ENCODE measurements around the gene PDE3B.
"Not testable (repeated sequence)": the region's sequence is repeated elsewhere in the genome, so short reads cannot be mapped to it uniquely, and the experiment has no call there.

The PDE3B gene

GRCh38 chr11:14722496-14722895, 78.9 kb downstream of the PDE3B start:
- DNase-seq (ENCODE audit: insufficient read length, low spot score) (no peak), FAIRE-seq (no peak)
- TF ChIP-seq POLR2AphosphoS5 (IDR thresholded peaks at IDR 0.05; ENCODE audit: low read depth, low read length) (no peak), TAF1 (IDR thresholded peaks at IDR 0.05; ENCODE audit: low read depth, low read length) (no peak), POLR2A (IDR thresholded peaks at IDR 0.05; ENCODE audit: low read depth, low read length) (no peak), SPI1 (IDR thresholded peaks at IDR 0.05; ENCODE audit: low read depth, low read length) (no peak), POU2F2 (IDR thresholded peaks at IDR 0.05; ENCODE audit: low read depth, low read length) (no peak), PAX5 (IDR thresholded peaks at IDR 0.05; ENCODE audit: insufficient read depth, low read length, severe bottlenecking) (no peak)

GRCh38 chr11:14725150-14725549, 81.5 kb downstream of the PDE3B start:
- FAIRE-seq (no peak), DNase-seq (ENCODE audit: insufficient read length, low spot score) (no peak)
- TF ChIP-seq POLR2A (IDR thresholded peaks at IDR 0.05; ENCODE audit: low read depth, low read length) (no peak), SPI1 (IDR thresholded peaks at IDR 0.05; ENCODE audit: low read depth, low read length) (no peak), TAF1 (IDR thresholded peaks at IDR 0.05; ENCODE audit: low read depth, low read length) (no peak), POU2F2 (IDR thresholded peaks at IDR 0.05; ENCODE audit: low read depth, low read length) (no peak), PAX5 (IDR thresholded peaks at IDR 0.05; ENCODE audit: insufficient read depth, low read length, severe bottlenecking) (no peak), POLR2AphosphoS5 (IDR thresholded peaks at IDR 0.05; ENCODE audit: low read depth, low read length) (no peak)

GRCh38 chr11:14727215-14727614, 83.6 kb downstream of the PDE3B start:
- DNase-seq (ENCODE audit: insufficient read length, low spot score) (no peak), FAIRE-seq (no peak)
- TF ChIP-seq POU2F2 (IDR thresholded peaks at IDR 0.05; ENCODE audit: low read depth, low read length): no peak
- no peak for TF ChIP-seq POLR2A (IDR thresholded peaks at IDR 0.05; ENCODE audit: low read depth, low read length)
- no peak for TF ChIP-seq TAF1 (IDR thresholded peaks at IDR 0.05; ENCODE audit: low read depth, low read length)
- no peak for TF ChIP-seq POLR2AphosphoS5 (IDR thresholded peaks at IDR 0.05; ENCODE audit: low read depth, low read length)
- TF ChIP-seq PAX5 (IDR thresholded peaks at IDR 0.05; ENCODE audit: insufficient read depth, low read length, severe bottlenecking): no peak
- no peak for TF ChIP-seq SPI1 (IDR thresholded peaks at IDR 0.05; ENCODE audit: low read depth, low read length)

- no peak for FAIRE-seq
- DNase-seq (ENCODE audit: insufficient read length, low spot score): no peak
- TF ChIP-seq SPI1 (IDR thresholded peaks at IDR 0.05; ENCODE audit: low read depth, low read length) (no peak), POLR2A (IDR thresholded peaks at IDR 0.05; ENCODE audit: low read depth, low read length) (no peak), POLR2AphosphoS5 (IDR thresholded peaks at IDR 0.05; ENCODE audit: low read depth, low read length) (no peak), PAX5 (IDR thresholded peaks at IDR 0.05; ENCODE audit: insufficient read depth, low read length, severe bottlenecking) (no peak), POU2F2 (IDR thresholded peaks at IDR 0.05; ENCODE audit: low read depth, low read length) (no peak), TAF1 (IDR thresholded peaks at IDR 0.05; ENCODE audit: low read depth, low read length) (no peak)
Measured at GRCh38 chr11:14727746-14728145, 84.1 kb downstream of the PDE3B start.

GRCh38 chr11:14740539-14740938, 96.9 kb downstream of the PDE3B start:
- FAIRE-seq; DNase-seq (ENCODE audit: insufficient read length, low spot score): not testable (repeated sequence)

GRCh38 chr11:14741195-14741594, 97.6 kb downstream of the PDE3B start:
- no peak for TF ChIP-seq PAX5 (IDR thresholded peaks at IDR 0.05; ENCODE audit: insufficient read depth, low read length, severe bottlenecking)
- no peak for TF ChIP-seq SPI1 (IDR thresholded peaks at IDR 0.05; ENCODE audit: low read depth, low read length)
- no peak for TF ChIP-seq POLR2AphosphoS5 (IDR thresholded peaks at IDR 0.05; ENCODE audit: low read depth, low read length)
- TF ChIP-seq POLR2A (IDR thresholded peaks at IDR 0.05; ENCODE audit: low read depth, low read length): no peak
- TF ChIP-seq TAF1 (IDR thresholded peaks at IDR 0.05; ENCODE audit: low read depth, low read length): no peak
- TF ChIP-seq POU2F2 (IDR thresholded peaks at IDR 0.05; ENCODE audit: low read depth, low read length): no peak
- DNase-seq (ENCODE audit: insufficient read length, low spot score): no peak
- FAIRE-seq: no peak

- no peak for TF ChIP-seq PAX5 (IDR thresholded peaks at IDR 0.05; ENCODE audit: insufficient read depth, low read length, severe bottlenecking)
- no peak for FAIRE-seq
- no peak for DNase-seq (ENCODE audit: insufficient read length, low spot score)
Measured at GRCh38 chr11:14742849-14743559, 99.4 kb downstream of the PDE3B start.

- DNase-seq (ENCODE audit: insufficient read length, low spot score); FAIRE-seq: not testable (repeated sequence)
Measured at GRCh38 chr11:14743667-14744066, 100.1 kb downstream of the PDE3B start.

GRCh38 chr11:14746857-14747395, 103.3 kb downstream of the PDE3B start:
- TF ChIP-seq TAF1 (IDR thresholded peaks at IDR 0.05; ENCODE audit: low read depth, low read length) (no peak), SPI1 (IDR thresholded peaks at IDR 0.05; ENCODE audit: low read depth, low read length) (no peak), PAX5 (IDR thresholded peaks at IDR 0.05; ENCODE audit: insufficient read depth, low read length, severe bottlenecking) (no peak), POLR2AphosphoS5 (IDR thresholded peaks at IDR 0.05; ENCODE audit: low read depth, low read length) (no peak), POU2F2 (IDR thresholded peaks at IDR 0.05; ENCODE audit: low read depth, low read length) (no peak), POLR2A (IDR thresholded peaks at IDR 0.05; ENCODE audit: low read depth, low read length) (no peak)
- FAIRE-seq (no peak), DNase-seq (ENCODE audit: insufficient read length, low spot score) (no peak)

- no peak for DNase-seq (ENCODE audit: insufficient read length, low spot score)
- FAIRE-seq: no peak
- no peak for TF ChIP-seq PAX5 (IDR thresholded peaks at IDR 0.05; ENCODE audit: insufficient read depth, low read length, severe bottlenecking)
- TF ChIP-seq SPI1 (IDR thresholded peaks at IDR 0.05; ENCODE audit: low read depth, low read length): no peak
- TF ChIP-seq POLR2A (IDR thresholded peaks at IDR 0.05; ENCODE audit: low read depth, low read length): no peak
- no peak for TF ChIP-seq TAF1 (IDR thresholded peaks at IDR 0.05; ENCODE audit: low read depth, low read length)
Measured at GRCh38 chr11:14748090-14748489, 104.5 kb downstream of the PDE3B start.

All from GM12891 (cell line).